Measurements from ENCODE around the gene UFL1. TPM values are rescaled to one million over a fixed set of nuclear protein-coding genes. Genes with fewer than 3 reads are reported as not detected.
"Not testable (repeated sequence)": the region's sequence is repeated elsewhere in the genome, so short reads cannot be mapped to it uniquely, and the experiment has no call there.

The UFL1 gene
- 18.3 TPM for polyA plus RNA-seq (2013, experiment 1 of 2)
- polyA plus RNA-seq (2013, experiment 2 of 2) = 19.8 TPM

DNA sequence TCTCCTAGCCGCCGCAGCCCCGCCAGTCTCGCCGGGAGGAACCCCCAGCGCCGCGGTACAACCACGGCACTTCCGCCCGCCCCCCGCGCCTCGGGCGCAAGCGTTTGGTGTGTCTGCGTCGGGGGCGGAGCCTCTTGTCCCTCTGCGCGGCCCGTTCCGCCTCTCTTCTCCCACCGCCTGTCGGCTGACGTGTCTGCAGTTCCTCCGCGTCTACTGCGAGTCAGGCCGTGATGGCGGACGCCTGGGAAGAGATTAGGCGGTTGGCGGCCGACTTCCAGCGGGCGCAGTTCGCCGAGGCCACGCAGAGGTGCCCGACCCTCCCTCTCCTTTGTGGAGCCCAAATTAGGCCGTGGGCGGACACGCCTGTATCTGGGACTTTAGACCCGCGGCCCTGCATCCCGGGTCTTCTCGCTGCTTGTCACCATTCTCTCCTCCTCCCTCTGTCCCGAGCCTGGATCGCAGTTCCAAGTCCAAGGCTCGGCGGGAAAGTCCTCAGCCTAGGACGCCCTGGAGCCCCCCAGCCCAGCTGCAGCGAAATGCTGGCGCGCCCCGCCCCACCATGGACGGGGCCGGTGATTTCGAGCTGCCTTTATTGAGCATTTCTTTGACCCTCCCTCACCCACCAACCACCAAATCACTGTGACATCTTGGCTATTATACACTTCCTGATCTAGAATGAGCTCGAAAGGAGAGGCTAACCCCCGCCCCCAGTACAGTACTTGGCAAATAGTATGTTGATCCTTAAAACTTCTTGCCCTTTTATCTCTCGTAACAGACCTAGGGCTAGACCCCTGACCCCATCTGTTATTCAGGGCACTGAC, at the start of gene UFL1:
TSS of gene UFL1 (plus strand) at position 163 of the 821 bp plus-strand sequence. CDS start at position 231, 68 bp downstream.
- Histone ChIP-seq H2AK5ac (ENCODE audit: low read depth, low read length) (no peak within 1 kb of the TSS), H3K9ac (ENCODE audit: low read depth, low read length, poor library complexity) (peak within 1 kb of the TSS; percentile 95), H2BK15ac (ENCODE audit: low read length) (peak within 1 kb of the TSS; percentile 83), H3K79me1 (ENCODE audit: low read depth, low read length) (no peaks in the 10 kb centered on the region), H3K27me3 (ENCODE audit: control insufficient read depth in 3 of 3, insufficient read depth in 3 of 3, low read depth in 1 of 3, low read length in 3 of 3) (no peaks in the 10 kb centered on the region), H3K36me3 (replicated peaks in 1 of 2; ENCODE audit: control insufficient read depth in 2 of 2, insufficient read depth in 2 of 2, low read length in 2 of 2) (peaks cover 0 to 31% of the 10 kb centered on the region in 2 donors), H3K27ac (replicated peaks; ENCODE audit: low read length) (peak within 1 kb of the TSS; percentile 81), H4K91ac (ENCODE audit: low read depth, low read length, poor library complexity) (no peak within 1 kb of the TSS), H4K8ac (ENCODE audit: low read depth, low read length) (no peak within 1 kb of the TSS), H3K4me3 (ENCODE audit: low read length in 2 of 2) (peak within 1 kb of the TSS; percentile 64 to 94), H2AFZ (ENCODE audit: low read length) (peak within 1 kb of the TSS; percentile 94), H2BK120ac (ENCODE audit: low read depth, low read length) (no peak within 1 kb of the TSS), H3K14ac (ENCODE audit: low read length) (no peak within 1 kb of the TSS), H3K18ac (ENCODE audit: low read length) (peak within 1 kb of the TSS; percentile 98), H3K9me3 (replicated peaks in 1 of 2; ENCODE audit: control insufficient read depth in 2 of 2, insufficient read depth in 1 of 2, low read depth in 1 of 2, low read length in 2 of 2) (no peaks in the 10 kb centered on the region), H3K4ac (ENCODE audit: low read length) (peak within 1 kb of the TSS; percentile 76), H3K23ac (ENCODE audit: low read depth, low read length, poor library complexity) (peak within 1 kb of the TSS; percentile 99), H2BK12ac (ENCODE audit: low read length) (no peak within 1 kb of the TSS), H3K4me2 (ENCODE audit: insufficient read depth, low read length, poor library complexity, severe bottlenecking) (peak within 1 kb of the TSS; percentile 63), H2BK5ac (ENCODE audit: low read length) (peak within 1 kb of the TSS; percentile 82), H3K4me1 (ENCODE audit: control insufficient read depth in 2 of 2, insufficient read depth in 1 of 2, low read depth in 1 of 2, low read length in 2 of 2) (peaks cover 6 to 7% of the 10 kb centered on the region in 2 donors)
- peak; percentile 88 for DNase-seq (ENCODE audit: low spot score)
- no CpG with 5 or more reads among the region's 63 CpGs for WGBS, 2 donors (ENCODE audit: extremely low coverage in 2 of 2, insufficient read length in 2 of 2, insufficient replicate concordance in 1 of 2)

GRCh38 chr6:96472291-96472690, 49.3 kb upstream of the UFL1 start:
- not testable (repeated sequence) for H3K4me3 ChIP-seq (ENCODE audit: low read length in 2 of 2); H2BK120ac ChIP-seq (ENCODE audit: low read depth, low read length); H2BK15ac ChIP-seq (ENCODE audit: low read length); H3K79me1 ChIP-seq (ENCODE audit: low read depth, low read length); H3K9ac ChIP-seq (ENCODE audit: low read depth, low read length, poor library complexity); H3K9me3 ChIP-seq (replicated peaks in 1 of 2; ENCODE audit: control insufficient read depth in 2 of 2, insufficient read depth in 1 of 2, low read depth in 1 of 2, low read length in 2 of 2); H3K18ac ChIP-seq (ENCODE audit: low read length); H3K4ac ChIP-seq (ENCODE audit: low read length); H3K4me1 ChIP-seq (ENCODE audit: control insufficient read depth in 2 of 2, insufficient read depth in 1 of 2, low read depth in 1 of 2, low read length in 2 of 2); H3K36me3 ChIP-seq (replicated peaks in 1 of 2; ENCODE audit: control insufficient read depth in 2 of 2, insufficient read depth in 2 of 2, low read length in 2 of 2); H3K27ac ChIP-seq (replicated peaks; ENCODE audit: low read length); H2BK5ac ChIP-seq (ENCODE audit: low read length); DNase-seq (ENCODE audit: low spot score); H3K23ac ChIP-seq (ENCODE audit: low read depth, low read length, poor library complexity); H2BK12ac ChIP-seq (ENCODE audit: low read length); H3K14ac ChIP-seq (ENCODE audit: low read length); H3K4me2 ChIP-seq (ENCODE audit: insufficient read depth, low read length, poor library complexity, severe bottlenecking); H4K91ac ChIP-seq (ENCODE audit: low read depth, low read length, poor library complexity); H3K27me3 ChIP-seq (ENCODE audit: control insufficient read depth in 3 of 3, insufficient read depth in 3 of 3, low read depth in 1 of 3, low read length in 3 of 3); H4K8ac ChIP-seq (ENCODE audit: low read depth, low read length); H2AK5ac ChIP-seq (ENCODE audit: low read depth, low read length); H2AFZ ChIP-seq (ENCODE audit: low read length)
- WGBS, 2 donors (ENCODE audit: extremely low coverage in 2 of 2, insufficient read length in 2 of 2, insufficient replicate concordance in 1 of 2) = no CpG with 5 or more reads among the region's 2 CpGs

- Histone ChIP-seq H3K27me3 (ENCODE audit: control insufficient read depth in 3 of 3, insufficient read depth in 3 of 3, low read depth in 1 of 3, low read length in 3 of 3) (no peaks in the 10 kb centered on the region), H2AK5ac (ENCODE audit: low read depth, low read length) (no peak overlapping the region), H3K4me3 (ENCODE audit: low read length in 2 of 2) (no peak overlapping the region), H2BK5ac (ENCODE audit: low read length) (no peak overlapping the region), H3K9me3 (replicated peaks in 1 of 2; ENCODE audit: control insufficient read depth in 2 of 2, insufficient read depth in 1 of 2, low read depth in 1 of 2, low read length in 2 of 2) (peaks cover 0 to 2% of the 10 kb centered on the region in 2 donors), H4K8ac (ENCODE audit: low read depth, low read length) (no peak overlapping the region), H3K36me3 (replicated peaks in 1 of 2; ENCODE audit: control insufficient read depth in 2 of 2, insufficient read depth in 2 of 2, low read length in 2 of 2) (no peaks in the 10 kb centered on the region), H3K18ac (ENCODE audit: low read length) (no peak overlapping the region), H3K4me1 (ENCODE audit: control insufficient read depth in 2 of 2, insufficient read depth in 1 of 2, low read depth in 1 of 2, low read length in 2 of 2) (no peaks in the 10 kb centered on the region), H3K27ac (replicated peaks; ENCODE audit: low read length) (no peak overlapping the region), H2BK15ac (ENCODE audit: low read length) (no peak overlapping the region), H3K4me2 (ENCODE audit: insufficient read depth, low read length, poor library complexity, severe bottlenecking) (no peak overlapping the region), H3K4ac (ENCODE audit: low read length) (no peak overlapping the region), H2BK120ac (ENCODE audit: low read depth, low read length) (no peak overlapping the region), H3K9ac (ENCODE audit: low read depth, low read length, poor library complexity) (no peak overlapping the region), H3K79me1 (ENCODE audit: low read depth, low read length) (no peaks in the 10 kb centered on the region), H2AFZ (ENCODE audit: low read length) (no peak overlapping the region), H3K23ac (ENCODE audit: low read depth, low read length, poor library complexity) (no peak overlapping the region), H4K91ac (ENCODE audit: low read depth, low read length, poor library complexity) (no peak overlapping the region), H2BK12ac (ENCODE audit: low read length) (no peak overlapping the region), H3K14ac (ENCODE audit: low read length) (no peak overlapping the region)
- WGBS, 2 donors (ENCODE audit: extremely low coverage in 2 of 2, insufficient read length in 2 of 2, insufficient replicate concordance in 1 of 2) = no CpG with 5 or more reads among the region's 5 CpGs
- DNase-seq (ENCODE audit: low spot score) = no peak
Measured at GRCh38 chr6:96478695-96479094, 42.9 kb upstream of the UFL1 start.

GRCh38 chr6:96491926-96492325, 29.7 kb upstream of the UFL1 start:
- Histone ChIP-seq H3K9me3 (replicated peaks in 1 of 2; ENCODE audit: control insufficient read depth in 2 of 2, insufficient read depth in 1 of 2, low read depth in 1 of 2, low read length in 2 of 2) (peaks cover 2 to 12% of the 10 kb centered on the region in 2 donors), H4K8ac (ENCODE audit: low read depth, low read length) (no peak overlapping the region), H2BK120ac (ENCODE audit: low read depth, low read length) (no peak overlapping the region), H2BK5ac (ENCODE audit: low read length) (no peak overlapping the region), H3K18ac (ENCODE audit: low read length) (no peak overlapping the region), H3K4me2 (ENCODE audit: insufficient read depth, low read length, poor library complexity, severe bottlenecking) (no peak overlapping the region), H3K4me3 (ENCODE audit: low read length in 2 of 2) (no peak overlapping the region), H3K23ac (ENCODE audit: low read depth, low read length, poor library complexity) (no peak overlapping the region), H4K91ac (ENCODE audit: low read depth, low read length, poor library complexity) (no peak overlapping the region), H3K4me1 (ENCODE audit: control insufficient read depth in 2 of 2, insufficient read depth in 1 of 2, low read depth in 1 of 2, low read length in 2 of 2) (no peaks in the 10 kb centered on the region), H3K4ac (ENCODE audit: low read length) (no peak overlapping the region), H3K27me3 (ENCODE audit: control insufficient read depth in 3 of 3, insufficient read depth in 3 of 3, low read depth in 1 of 3, low read length in 3 of 3) (no peaks in the 10 kb centered on the region), H2AFZ (ENCODE audit: low read length) (no peak overlapping the region), H2BK12ac (ENCODE audit: low read length) (no peak overlapping the region), H2AK5ac (ENCODE audit: low read depth, low read length) (no peak overlapping the region), H3K36me3 (replicated peaks in 1 of 2; ENCODE audit: control insufficient read depth in 2 of 2, insufficient read depth in 2 of 2, low read length in 2 of 2) (no peaks in the 10 kb centered on the region), H2BK15ac (ENCODE audit: low read length) (no peak overlapping the region), H3K79me1 (ENCODE audit: low read depth, low read length) (no peaks in the 10 kb centered on the region), H3K14ac (ENCODE audit: low read length) (no peak overlapping the region), H3K27ac (replicated peaks; ENCODE audit: low read length) (no peak overlapping the region), H3K9ac (ENCODE audit: low read depth, low read length, poor library complexity) (no peak overlapping the region)
- no CpG with 5 or more reads among the region's 2 CpGs for WGBS, 2 donors (ENCODE audit: extremely low coverage in 2 of 2, insufficient read length in 2 of 2, insufficient replicate concordance in 1 of 2)
- no peak for DNase-seq (ENCODE audit: low spot score)

All from neuronal stem cell (in vitro differentiated cells).